Gastrocnemius medialis (tissue), 4 donors: ENCODE measurements around the gene GOSR2. TPM values are rescaled to one million over a fixed set of nuclear protein-coding genes. Genes with fewer than 3 reads are reported as not detected.

Experiments
- ATAC-seq, 2 donors: fragments of 150-250 bp; one replicate each; pipeline ENCODE4 v1.9.1; 2016
- DNase-seq, 2 donors: peaks; one replicate each; pipeline ENCODE4 v3.0.0-alpha.2; 2019
- H3K27ac ChIP-seq, 4 donors: fragments of 200-600 bp; sonication (generic); 1 replicate in 1 of 4; 2 replicates in 3 of 4; pipeline ENCODE4 v1.5.1; 2016 to 2018; ENCODE audit warnings: mild to moderate bottlenecking in 2 of 4, moderate library complexity in 1 of 4
- H3K27me3 ChIP-seq, 3 donors: fragments of 200-600 bp; sonication (generic) in 2 of 3; 1 replicate in 1 of 3; 2 replicates in 2 of 3; pipeline versions ENCODE4 v1.5.1 to v1.6.0; 2016 to 2019; ENCODE audit warnings: mild to moderate bottlenecking in 1 of 3, moderate library complexity in 1 of 3
- H3K36me3 ChIP-seq, 2 donors: fragments of 200-600 bp; sonication (generic) in 1 of 2; one replicate each; pipeline ENCODE4 v1.5.1; 2017 to 2018
- H3K4me1 ChIP-seq, 2 donors: fragments of 200-600 bp; sonication (generic) in 1 of 2; one replicate each; pipeline ENCODE4 v1.5.1; 2016 to 2017; ENCODE audit warnings: mild to moderate bottlenecking in 2 of 2
- H3K4me3 ChIP-seq, 4 donors: fragments of 200-600 bp; sonication (generic) in 3 of 4; 1 replicate in 1 of 4; 2 replicates in 3 of 4; pipeline ENCODE4 v1.5.1; 2016 to 2019; ENCODE audit warnings: mild to moderate bottlenecking in 2 of 4
- H3K9me3 ChIP-seq, 3 donors: fragments of 200-600 bp; sonication (generic) in 2 of 3; 1 replicate in 1 of 3; 2 replicates in 2 of 3; pipeline ENCODE4 v1.5.1; 2016 to 2019
- POLR2A ChIP-seq, 2 donors: fragments of 450-650 bp; IDR thresholded peaks; one replicate each; pipeline ENCODE4 v1.6.1; 2017; ENCODE audit warnings: antibody characterized with exemption in 2 of 2, mild to moderate bottlenecking in 2 of 2, moderate library complexity in 2 of 2
- in situ Hi-C, 4 donors: fragments of 200-750 bp; cut with MboI; loops; one replicate each; pipeline versions ENCODE4 v1.15.0 to v1.8.0; 2017; ENCODE audit warnings: low sequenced_read_pairs in 4 of 4
- intact Hi-C: fragments of 100-400 bp; cut with DNase I; formaldehyde crosslinking; loops from one replicate; pipeline ENCODE4 v1.15.1; 2023; ENCODE audit warnings: low total_unique reads
- total RNA-seq, 4 donors: library from RNA; depleted of rRNA; stranded (reverse); fragments of >200 nt; gene quantifications; one replicate each; pipeline versions ENCODE4 v1.1.0 to v1.2.3, GENCODE V29; 2016
- TF ChIP-seq, protein P1 (sequence below), 5 experiments: fragments of 450-650 bp in 3 of 5; fragments of 200-600 bp in 2 of 5; sonication (generic) in 2 of 5; IDR thresholded peaks in 4 of 5; conservative IDR thresholded peaks in 1 of 5; 1 replicate in 4 of 5; 2 replicates in 1 of 5; pipeline ENCODE4 v1.5.1; 2016 to 2019; ENCODE audit warnings: antibody characterized with exemption in 5 of 5, mild to moderate bottlenecking in 3 of 5, moderate library complexity in 3 of 5

GOSR2 gene
- total RNA-seq, 4 donors from 2014 or later: 25.3 to 32.9 (median 31.6) TPM

DNA sequence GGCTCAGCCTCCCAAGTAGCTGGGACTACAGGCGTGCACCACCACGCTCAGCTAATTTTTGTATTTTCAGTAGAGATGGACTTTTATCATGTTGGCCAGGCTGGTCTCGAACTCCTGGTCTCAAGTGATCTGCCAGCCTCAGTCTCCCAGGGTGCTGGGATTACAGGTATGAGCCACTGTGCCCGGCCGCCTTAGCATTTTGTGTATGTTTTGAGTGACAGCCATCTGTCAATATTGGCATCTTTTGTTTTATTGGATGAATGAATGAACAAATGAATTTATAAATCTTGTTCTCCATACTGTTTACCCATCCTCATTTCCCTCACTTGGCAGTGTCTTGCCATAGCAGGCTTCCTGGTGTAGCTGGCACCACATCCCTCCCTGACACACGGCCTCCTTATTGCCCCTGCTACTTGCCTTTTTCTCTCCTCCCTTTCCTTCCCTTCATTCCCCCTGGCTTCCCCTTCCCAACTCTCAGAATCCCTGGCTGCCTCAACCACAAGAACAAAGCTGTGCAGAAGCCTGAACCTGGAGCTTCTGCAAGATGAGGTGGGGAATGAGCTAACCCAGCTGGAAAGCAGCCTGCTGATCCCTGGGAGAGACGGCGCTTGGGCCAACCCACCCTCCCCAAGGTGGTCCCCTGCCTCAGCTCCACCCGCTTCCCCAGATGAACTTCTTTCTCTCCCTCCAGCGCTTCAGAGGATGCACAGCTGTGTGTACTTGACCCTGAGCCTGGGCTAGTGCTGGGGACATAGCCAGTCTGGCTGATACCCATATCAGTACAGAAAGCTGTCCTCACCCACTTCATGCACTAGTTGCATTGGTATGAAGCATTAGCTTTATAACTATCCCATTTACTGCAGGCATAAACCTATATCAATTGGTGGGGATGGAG lies 37.3 kb upstream of the GOSR2 start:
- TF ChIP-seq POLR2A (IDR thresholded peaks at IDR 0.05): no peak
- TF ChIP-seq, protein P1, sequence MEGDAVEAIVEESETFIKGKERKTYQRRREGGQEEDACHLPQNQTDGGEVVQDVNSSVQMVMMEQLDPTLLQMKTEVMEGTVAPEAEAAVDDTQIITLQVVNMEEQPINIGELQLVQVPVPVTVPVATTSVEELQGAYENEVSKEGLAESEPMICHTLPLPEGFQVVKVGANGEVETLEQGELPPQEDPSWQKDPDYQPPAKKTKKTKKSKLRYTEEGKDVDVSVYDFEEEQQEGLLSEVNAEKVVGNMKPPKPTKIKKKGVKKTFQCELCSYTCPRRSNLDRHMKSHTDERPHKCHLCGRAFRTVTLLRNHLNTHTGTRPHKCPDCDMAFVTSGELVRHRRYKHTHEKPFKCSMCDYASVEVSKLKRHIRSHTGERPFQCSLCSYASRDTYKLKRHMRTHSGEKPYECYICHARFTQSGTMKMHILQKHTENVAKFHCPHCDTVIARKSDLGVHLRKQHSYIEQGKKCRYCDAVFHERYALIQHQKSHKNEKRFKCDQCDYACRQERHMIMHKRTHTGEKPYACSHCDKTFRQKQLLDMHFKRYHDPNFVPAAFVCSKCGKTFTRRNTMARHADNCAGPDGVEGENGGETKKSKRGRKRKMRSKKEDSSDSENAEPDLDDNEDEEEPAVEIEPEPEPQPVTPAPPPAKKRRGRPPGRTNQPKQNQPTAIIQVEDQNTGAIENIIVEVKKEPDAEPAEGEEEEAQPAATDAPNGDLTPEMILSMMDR (IDR thresholded peaks at IDR 0.05 in 4 of 5, conservative IDR thresholded peaks at IDR 0.05 in 1 of 5): no peak
- in situ Hi-C loops: no loop called here
- H3K36me3 ChIP-seq: no peaks in the 10 kb centered on the region
- DNase-seq (no peak), ATAC-seq (no peak)
- intact Hi-C loops: no loop called here
- H3K27me3 ChIP-seq: peaks cover 7 to 24% (median 12%) of the 10 kb centered on the region in 3 donors
- no peak overlapping the region for H3K4me3 ChIP-seq
- no peaks in the 10 kb centered on the region for H3K9me3 ChIP-seq
- H3K4me1 ChIP-seq: no peaks in the 10 kb centered on the region
- H3K27ac ChIP-seq: no peak overlapping the region

DNA sequence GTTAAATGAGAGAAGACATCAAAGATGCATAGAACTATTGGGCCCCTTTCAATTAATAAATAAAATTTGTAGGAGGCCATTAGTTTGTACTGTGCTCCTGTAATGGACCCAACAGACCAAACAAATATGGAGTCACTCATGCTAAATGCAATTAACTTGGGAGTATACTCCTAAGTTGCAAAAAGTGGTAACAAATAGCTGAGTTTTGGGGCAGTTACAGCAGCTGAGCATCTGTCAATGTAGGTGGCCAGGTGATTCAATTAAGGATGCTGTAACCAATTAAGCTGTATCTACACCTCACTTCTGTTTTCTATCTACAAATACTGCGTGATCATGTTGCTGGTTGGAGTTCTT lies 36.7 kb upstream of the GOSR2 start:
- no peak overlapping the region for H3K4me3 ChIP-seq
- no peak for DNase-seq
- H3K27ac ChIP-seq: no peak overlapping the region
- H3K9me3 ChIP-seq: no peaks in the 10 kb centered on the region
- ATAC-seq: no peak
- no peaks in the 10 kb centered on the region for H3K36me3 ChIP-seq
- no peak for TF ChIP-seq POLR2A (IDR thresholded peaks at IDR 0.05)
- TF ChIP-seq, protein P1 (IDR thresholded peaks at IDR 0.05 in 4 of 5, conservative IDR thresholded peaks at IDR 0.05 in 1 of 5): no peak
- no peaks in the 10 kb centered on the region for H3K4me1 ChIP-seq
- peaks cover 7 to 24% (median 16%) of the 10 kb centered on the region in 3 donors for H3K27me3 ChIP-seq
- intact Hi-C loops (no loop called here), in situ Hi-C loops (no loop called here)

DNA sequence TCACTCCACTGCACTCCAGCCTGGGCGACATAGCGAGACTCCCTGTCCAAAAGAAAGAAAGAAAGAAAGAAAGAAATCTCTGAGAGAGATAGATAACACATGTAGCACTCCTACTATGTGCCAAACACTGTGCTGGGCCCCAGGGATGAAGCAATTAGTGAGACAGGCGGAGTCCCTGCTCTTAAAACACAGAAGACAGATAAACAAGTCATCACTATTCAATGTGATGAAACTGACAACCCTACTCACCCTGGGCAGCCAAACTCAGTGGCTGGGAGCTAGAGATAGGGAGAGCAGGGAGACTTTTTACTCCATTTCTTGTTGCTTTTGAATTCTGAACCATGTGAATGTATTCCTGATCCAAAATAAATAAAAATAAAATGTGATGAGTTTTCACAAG lies 35.2 kb upstream of the GOSR2 start:
- Histone ChIP-seq H3K4me1 (no peaks in the 10 kb centered on the region), H3K4me3 (no peak overlapping the region), H3K27me3 (peaks cover 13 to 24% (median 16%) of the 10 kb centered on the region in 3 donors), H3K36me3 (no peaks in the 10 kb centered on the region), H3K27ac (no peak overlapping the region), H3K9me3 (no peaks in the 10 kb centered on the region)
- no peak for DNase-seq
- ATAC-seq: no peak
- TF ChIP-seq, protein P1 (IDR thresholded peaks at IDR 0.05 in 4 of 5, conservative IDR thresholded peaks at IDR 0.05 in 1 of 5): no peak
- TF ChIP-seq POLR2A (IDR thresholded peaks at IDR 0.05): no peak
- in situ Hi-C loops: no loop called here
- intact Hi-C loops: no loop called here

DNA sequence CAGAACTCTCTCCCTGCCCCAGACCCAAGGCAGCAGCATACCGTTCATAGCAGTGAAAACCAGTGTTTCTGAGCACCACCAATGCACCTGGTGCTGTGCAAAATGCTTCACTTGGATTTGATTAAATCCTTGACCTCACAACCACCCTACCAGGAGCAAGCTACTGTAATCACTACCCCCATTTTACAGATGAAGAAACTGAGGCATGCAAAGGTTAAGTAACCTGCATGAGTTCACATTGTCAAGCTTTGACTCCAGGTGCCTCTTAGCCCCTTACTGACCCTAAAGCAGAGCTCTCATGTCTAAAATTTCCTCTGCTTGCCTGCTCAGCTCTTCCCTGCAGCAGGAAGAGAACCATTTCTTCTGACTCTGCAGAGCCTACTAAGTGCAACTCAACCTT lies 34.2 kb upstream of the GOSR2 start:
- peaks cover 15 to 25% (median 19%) of the 10 kb centered on the region in 3 donors for H3K27me3 ChIP-seq
- H3K4me3 ChIP-seq: no peak overlapping the region
- H3K9me3 ChIP-seq: no peaks in the 10 kb centered on the region
- H3K27ac ChIP-seq: no peak overlapping the region
- DNase-seq (no peak), ATAC-seq (no peak)
- in situ Hi-C loops: no loop called here
- H3K36me3 ChIP-seq: no peaks in the 10 kb centered on the region
- no peaks in the 10 kb centered on the region for H3K4me1 ChIP-seq
- TF ChIP-seq, protein P1 (IDR thresholded peaks at IDR 0.05 in 4 of 5, conservative IDR thresholded peaks at IDR 0.05 in 1 of 5): no peak
- TF ChIP-seq POLR2A (IDR thresholded peaks at IDR 0.05): no peak
- intact Hi-C loops: no loop called here
